ENCODE measurements around the gene CCDC171. TPM values are rescaled to one million over a fixed set of nuclear protein-coding genes. Genes with fewer than 3 reads are reported as not detected.

The CCDC171 gene
- total RNA-seq, 1 experiment from 2014 or later, result 2.8 TPM

- no peaks in the 10 kb centered on the region for H3K36me3 Mint-ChIP-seq
- CTCF ChIA-PET, result interaction anchor here (0.9 kb wide), 1 partner anchor 173 kb away, joined by 3 read pairs; no protein-coding TSS in a partner anchor
These were observed 408.4 kb downstream of the CCDC171 start for GRCh38 chr9:15961217-15961616.

More at GRCh38 chr9:15961217-15961616, 408.4 kb downstream of the CCDC171 start:
- Mint-ChIP-seq H3K4me3 (no peak overlapping the region), H3K27me3 (ENCODE audit: low read depth) (no peaks in the 10 kb centered on the region), H3K4me1 (no peaks in the 10 kb centered on the region), H3K27ac (no peak overlapping the region), H3K9me3 (no peaks in the 10 kb centered on the region)
- DNase-seq (ENCODE audit: low spot score), result no peak
- POLR2A ChIA-PET, result no interaction called here
- ATAC-seq, result no peak
- TF ChIP-seq MAX (CRISPR knock-in tag; IDR thresholded peaks at IDR 0.05) (no peak), ZNF281 (CRISPR knock-in tag; IDR thresholded peaks at IDR 0.05) (no peak), ZMAT4 (CRISPR knock-in tag; IDR thresholded peaks at IDR 0.05) (no peak), ZBTB43 (CRISPR knock-in tag; IDR thresholded peaks at IDR 0.05) (no peak), ZNF532 (CRISPR knock-in tag; IDR thresholded peaks at IDR 0.05; ENCODE audit: borderline replicate concordance) (no peak), FOXJ3 (CRISPR knock-in tag; IDR thresholded peaks at IDR 0.05; ENCODE audit: borderline replicate concordance) (no peak), FOXP1 (CRISPR knock-in tag; IDR thresholded peaks at IDR 0.05; ENCODE audit: borderline replicate concordance) (no peak), PREB (CRISPR knock-in tag; IDR thresholded peaks at IDR 0.05; ENCODE audit: borderline replicate concordance) (no peak), FOXK1 (CRISPR knock-in tag; IDR thresholded peaks at IDR 0.05) (no peak), ATF6 (CRISPR knock-in tag; IDR thresholded peaks at IDR 0.05) (no peak), CREB1 (CRISPR knock-in tag; IDR thresholded peaks at IDR 0.05) (no peak), USF2 (CRISPR knock-in tag; IDR thresholded peaks at IDR 0.05) (no peak), CDX4 (CRISPR knock-in tag; IDR thresholded peaks at IDR 0.05; ENCODE audit: borderline replicate concordance) (no peak), EMX1 (CRISPR knock-in tag; IDR thresholded peaks at IDR 0.05) (no peak), ZBTB21 (CRISPR knock-in tag; IDR thresholded peaks at IDR 0.05; ENCODE audit: borderline replicate concordance) (no peak), PRRX2 (CRISPR knock-in tag; IDR thresholded peaks at IDR 0.05) (no peak), KAT7 (CRISPR knock-in tag; IDR thresholded peaks at IDR 0.05; ENCODE audit: borderline replicate concordance) (no peak), NFE2L1 (CRISPR knock-in tag; IDR thresholded peaks at IDR 0.05) (no peak), ZNF121 (CRISPR knock-in tag; IDR thresholded peaks at IDR 0.05) (no peak)
